Gastrocnemius medialis (tissue), 4 donors: ENCODE data around the gene SLC19A2.

Experiments used
- CTCF ChIP-seq, 5 experiments: fragments of 450-650 bp in 3 of 5; fragments of 200-600 bp in 2 of 5; sonication (generic) in 2 of 5; IDR thresholded peaks in 4 of 5; conservative IDR thresholded peaks in 1 of 5; 1 replicate in 4 of 5; 2 replicates in 1 of 5; pipeline ENCODE4 v1.5.1; 2016 to 2019; ENCODE audit warnings: antibody characterized with exemption in 5 of 5, mild to moderate bottlenecking in 3 of 5, moderate library complexity in 3 of 5
- POLR2A ChIP-seq, 2 donors: fragments of 450-650 bp; IDR thresholded peaks; one replicate each; pipeline ENCODE4 v1.6.1; 2017; ENCODE audit warnings: antibody characterized with exemption in 2 of 2, mild to moderate bottlenecking in 2 of 2, moderate library complexity in 2 of 2

DNA sequence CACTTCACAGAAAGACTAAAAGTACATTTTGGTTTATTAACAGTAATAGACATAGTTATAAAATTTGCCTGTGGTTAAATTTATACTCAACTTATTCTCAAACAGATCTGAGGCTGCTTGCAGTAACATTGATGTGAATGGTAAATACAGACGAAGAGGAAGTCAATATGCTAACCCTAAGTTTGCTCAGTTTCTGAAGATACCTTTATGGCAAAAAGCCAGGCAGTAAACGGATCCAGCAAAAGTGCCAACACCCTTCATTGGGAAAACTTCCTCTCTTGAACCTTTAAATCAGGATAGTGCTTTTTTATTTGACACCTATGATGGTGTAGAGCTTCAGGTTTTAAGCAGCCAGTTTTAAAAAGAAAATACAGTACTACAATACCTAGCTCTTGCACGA lies 41.8 kb downstream of the SLC19A2 start:
- no peak for TF ChIP-seq CTCF (IDR thresholded peaks at IDR 0.05 in 4 of 5, conservative IDR thresholded peaks at IDR 0.05 in 1 of 5)
- TF ChIP-seq POLR2A (IDR thresholded peaks at IDR 0.05), result no peak
